A549 (cell line): ENCODE data around the gene BCL2L12.

Source experiments
- EP300 ChIP-seq, 2 experiments: fragments of >200 bp; sonication (Bioruptor Twin); formaldehyde crosslinking; IDR thresholded peaks; 2 replicates in 1 of 2; 3 replicates in 1 of 2; pipeline ENCODE4 v1.6.1; 2016 to 2017
- FOXS1 ChIP-seq: fragments of 250-450 bp; sonication (Bioruptor Pico); IDR thresholded peaks from 2 replicates; pipeline ENCODE4 v1.5.0; 2020; ENCODE audit warnings: mild to moderate bottlenecking, moderate library complexity
- GATA3 ChIP-seq: IDR thresholded peaks from 2 replicates; pipeline ENCODE4 v1.6.1; 2012; ENCODE audit warnings: borderline replicate concordance
- HOXA7 ChIP-seq: fragments of 250-450 bp; sonication (Bioruptor Pico); IDR thresholded peaks from 2 replicates; pipeline ENCODE4 v1.5.0; 2020; ENCODE audit warnings: mild to moderate bottlenecking, moderate library complexity
- SREBF2 ChIP-seq: fragments of 450-650 bp; IDR thresholded peaks from 2 replicates; pipeline ENCODE4 v1.6.1; 2014; ENCODE audit warnings: mild to moderate bottlenecking, moderate library complexity
- TF ChIP-seq, protein P1 (sequence below): fragments of >200 bp; sonication (Bioruptor Twin); formaldehyde crosslinking; IDR thresholded peaks from 3 replicates; pipeline ENCODE4 v1.5.1; 2016
- TF ChIP-seq, protein P2 (sequence below): fragments of 250-450 bp; sonication (Bioruptor Pico); IDR thresholded peaks from 2 replicates; pipeline ENCODE4 v1.5.0; 2021; ENCODE audit warnings: mild to moderate bottlenecking, moderate library complexity, borderline replicate concordance
- TF ChIP-seq, protein P3 (sequence below): fragments of 150-350 bp; IDR thresholded peaks from 2 replicates; pipeline ENCODE4 v1.6.1; 2014; ENCODE audit warnings: low read depth, mild to moderate bottlenecking, low read length

DNA sequence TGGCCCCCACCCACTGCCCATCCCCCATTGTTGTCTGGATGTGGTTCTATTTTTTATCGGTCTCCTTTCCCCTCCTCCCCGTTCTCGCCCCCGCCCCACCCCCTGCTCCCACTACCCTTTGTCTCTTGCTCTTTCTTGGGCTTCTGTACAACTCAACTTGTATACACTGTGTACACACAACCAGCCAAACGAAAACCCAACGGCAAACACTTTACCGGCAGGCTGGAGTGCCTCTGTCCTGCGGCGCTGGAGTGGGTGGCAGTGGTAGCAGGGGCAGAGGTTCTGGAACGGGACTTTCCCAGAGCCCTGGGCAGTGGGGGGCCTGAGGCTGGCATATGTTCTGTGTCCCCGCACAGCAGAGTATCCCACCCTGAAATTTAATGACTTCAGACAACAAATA is 39.5 kb upstream of the BCL2L12 start:
- TF ChIP-seq GATA3 (no peak), SREBF2 (no peak), HOXA7 (CRISPR knock-in tag) (no peak), FOXS1 (CRISPR knock-in tag) (no peak), EP300 (IDR thresholded peaks at IDR 0.05) (no peak)
- TF ChIP-seq, protein P1, sequence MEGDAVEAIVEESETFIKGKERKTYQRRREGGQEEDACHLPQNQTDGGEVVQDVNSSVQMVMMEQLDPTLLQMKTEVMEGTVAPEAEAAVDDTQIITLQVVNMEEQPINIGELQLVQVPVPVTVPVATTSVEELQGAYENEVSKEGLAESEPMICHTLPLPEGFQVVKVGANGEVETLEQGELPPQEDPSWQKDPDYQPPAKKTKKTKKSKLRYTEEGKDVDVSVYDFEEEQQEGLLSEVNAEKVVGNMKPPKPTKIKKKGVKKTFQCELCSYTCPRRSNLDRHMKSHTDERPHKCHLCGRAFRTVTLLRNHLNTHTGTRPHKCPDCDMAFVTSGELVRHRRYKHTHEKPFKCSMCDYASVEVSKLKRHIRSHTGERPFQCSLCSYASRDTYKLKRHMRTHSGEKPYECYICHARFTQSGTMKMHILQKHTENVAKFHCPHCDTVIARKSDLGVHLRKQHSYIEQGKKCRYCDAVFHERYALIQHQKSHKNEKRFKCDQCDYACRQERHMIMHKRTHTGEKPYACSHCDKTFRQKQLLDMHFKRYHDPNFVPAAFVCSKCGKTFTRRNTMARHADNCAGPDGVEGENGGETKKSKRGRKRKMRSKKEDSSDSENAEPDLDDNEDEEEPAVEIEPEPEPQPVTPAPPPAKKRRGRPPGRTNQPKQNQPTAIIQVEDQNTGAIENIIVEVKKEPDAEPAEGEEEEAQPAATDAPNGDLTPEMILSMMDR, result no peak
- TF ChIP-seq, protein P2, sequence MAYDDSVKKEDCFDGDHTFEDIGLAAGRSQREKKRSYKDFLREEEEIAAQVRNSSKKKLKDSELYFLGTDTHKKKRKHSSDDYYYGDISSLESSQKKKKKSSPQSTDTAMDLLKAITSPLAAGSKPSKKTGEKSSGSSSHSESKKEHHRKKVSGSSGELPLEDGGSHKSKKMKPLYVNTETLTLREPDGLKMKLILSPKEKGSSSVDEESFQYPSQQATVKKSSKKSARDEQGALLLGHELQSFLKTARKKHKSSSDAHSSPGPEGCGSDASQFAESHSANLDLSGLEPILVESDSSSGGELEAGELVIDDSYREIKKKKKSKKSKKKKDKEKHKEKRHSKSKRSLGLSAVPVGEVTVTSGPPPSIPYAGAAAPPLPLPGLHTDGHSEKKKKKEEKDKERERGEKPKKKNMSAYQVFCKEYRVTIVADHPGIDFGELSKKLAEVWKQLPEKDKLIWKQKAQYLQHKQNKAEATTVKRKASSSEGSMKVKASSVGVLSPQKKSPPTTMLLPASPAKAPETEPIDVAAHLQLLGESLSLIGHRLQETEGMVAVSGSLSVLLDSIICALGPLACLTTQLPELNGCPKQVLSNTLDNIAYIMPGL (CRISPR knock-in tag), result no peak
- TF ChIP-seq, protein P3, sequence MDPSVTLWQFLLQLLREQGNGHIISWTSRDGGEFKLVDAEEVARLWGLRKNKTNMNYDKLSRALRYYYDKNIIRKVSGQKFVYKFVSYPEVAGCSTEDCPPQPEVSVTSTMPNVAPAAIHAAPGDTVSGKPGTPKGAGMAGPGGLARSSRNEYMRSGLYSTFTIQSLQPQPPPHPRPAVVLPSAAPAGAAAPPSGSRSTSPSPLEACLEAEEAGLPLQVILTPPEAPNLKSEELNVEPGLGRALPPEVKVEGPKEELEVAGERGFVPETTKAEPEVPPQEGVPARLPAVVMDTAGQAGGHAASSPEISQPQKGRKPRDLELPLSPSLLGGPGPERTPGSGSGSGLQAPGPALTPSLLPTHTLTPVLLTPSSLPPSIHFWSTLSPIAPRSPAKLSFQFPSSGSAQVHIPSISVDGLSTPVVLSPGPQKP, result no peak
